CD14-positive monocyte (primary cell): ENCODE results near the gene EPHB4. TPM values are rescaled to one million over a fixed set of nuclear protein-coding genes. Genes with fewer than 3 reads are reported as not detected.
A peak's percentile ranks its signal among the peaks of the same experiment; 100 is the strongest.

Experiments
- DNase-seq, 3 donors: peaks; one replicate each; pipeline ENCODE4 v3.0.0-alpha.2; 2011 to 2022
- H2AFZ ChIP-seq: 2 replicates; pipeline ENCODE4 v1.6.0; 2012; ENCODE audit warnings: mild to moderate bottlenecking, low read depth, low read length, inconsistent platforms; ENCODE audit not compliant: insufficient read depth, poor library complexity, severe bottlenecking
- H3K27ac ChIP-seq, 2 donors: 1 replicate in 1 of 2; 2 replicates in 1 of 2; pipeline ENCODE4 v1.5.1; 2012 to 2013; ENCODE audit warnings: low read length in 2 of 2, control low read depth in 1 of 2, inconsistent platforms in 1 of 2, low read depth in 1 of 2, mild to moderate bottlenecking in 1 of 2
- H3K27me3 ChIP-seq, 2 donors: one replicate each; pipeline versions ENCODE4 v1.6.0 to v1.6.1; 2011 to 2013; ENCODE audit warnings: low read length in 2 of 2; ENCODE audit not compliant: control insufficient read depth in 2 of 2, insufficient read depth in 2 of 2
- H3K36me3 ChIP-seq, 2 donors: replicated peaks in 1 of 2; 1 replicate in 1 of 2; 2 replicates in 1 of 2; pipeline versions ENCODE4 v1.5.1 to v1.6.1; 2012 to 2013; ENCODE audit warnings: low read length in 2 of 2, control low read depth in 1 of 2, inconsistent platforms in 1 of 2, mild to moderate bottlenecking in 1 of 2; ENCODE audit not compliant: insufficient read depth in 2 of 2, control insufficient read depth in 1 of 2
- H3K4me1 ChIP-seq, 2 donors: 1 replicate in 1 of 2; 2 replicates in 1 of 2; pipeline versions ENCODE4 v1.5.1 to v1.6.1; 2012 to 2013; ENCODE audit warnings: low read length in 2 of 2, control low read depth in 1 of 2, inconsistent platforms in 1 of 2, mild to moderate bottlenecking in 1 of 2, moderate library complexity in 1 of 2; ENCODE audit not compliant: insufficient read depth in 2 of 2, control insufficient read depth in 1 of 2
- H3K4me2 ChIP-seq: replicated peaks from 2 replicates; pipeline ENCODE3; 2012; ENCODE audit warnings: low read length, moderate library complexity, mild to moderate bottlenecking; ENCODE audit not compliant: poor library complexity, severe bottlenecking; ENCODE audit errors: extremely low read depth
- H3K4me3 ChIP-seq, 3 experiments: fragments of 200-600 bp in 1 of 3; sonication (generic) in 1 of 3; replicated peaks in 1 of 3; 1 replicate in 2 of 3; 2 replicates in 1 of 3; pipeline ENCODE4 v1.5.1; 2011 to 2013; ENCODE audit warnings: low read length in 3 of 3, mild to moderate bottlenecking in 3 of 3, control low read depth in 2 of 3, low read depth in 2 of 3, inconsistent platforms in 1 of 3, moderate library complexity in 1 of 3
- H3K79me2 ChIP-seq: 2 replicates; pipeline ENCODE4 v1.6.0; 2012; ENCODE audit warnings: mild to moderate bottlenecking, control low read depth, inconsistent platforms, low read length, moderate library complexity; ENCODE audit not compliant: insufficient read depth
- H3K9ac ChIP-seq: 2 replicates; pipeline ENCODE4 v1.6.0; 2017; ENCODE audit warnings: low read length, mild to moderate bottlenecking; ENCODE audit not compliant: insufficient read depth, poor library complexity, severe bottlenecking
- H3K9me3 ChIP-seq, 2 donors: replicated peaks in 1 of 2; 1 replicate in 1 of 2; 2 replicates in 1 of 2; pipeline versions ENCODE4 v1.5.1 to v1.6.1; 2012 to 2013; ENCODE audit warnings: low read length in 2 of 2, control low read depth in 1 of 2; ENCODE audit not compliant: control insufficient read depth in 1 of 2, insufficient read depth in 1 of 2
- H4K20me1 ChIP-seq: 2 replicates; pipeline ENCODE4 v1.6.0; 2012; ENCODE audit warnings: mild to moderate bottlenecking, low read length, control low read depth, moderate library complexity; ENCODE audit not compliant: insufficient read depth
- H3K27ac Mint-ChIP-seq, 7 donors: one replicate each; pipeline ENCODE4 v1.8.0; 2020; ENCODE audit warnings: mild to moderate bottlenecking in 7 of 7, mixed read lengths in 7 of 7, moderate library complexity in 6 of 7, inconsistent platforms in 2 of 7
- H3K27me3 Mint-ChIP-seq, 3 donors: one replicate each; pipeline ENCODE4 v1.8.0; 2021 to 2022; ENCODE audit warnings: low read depth in 3 of 3, mild to moderate bottlenecking in 3 of 3, mixed read lengths in 3 of 3, moderate library complexity in 3 of 3, inconsistent platforms in 1 of 3
- H3K36me3 Mint-ChIP-seq, 2 donors: one replicate each; pipeline ENCODE4 v1.8.0; 2020; ENCODE audit warnings: mixed read lengths in 2 of 2, inconsistent platforms in 1 of 2, mild to moderate bottlenecking in 1 of 2
- H3K4me1 Mint-ChIP-seq: one replicate; pipeline ENCODE4 v1.8.0; 2020; ENCODE audit warnings: mild to moderate bottlenecking, mixed read lengths
- H3K4me3 Mint-ChIP-seq, 2 donors: one replicate each; pipeline ENCODE4 v1.8.0; 2020; ENCODE audit warnings: mild to moderate bottlenecking in 2 of 2, mixed read lengths in 2 of 2, moderate library complexity in 1 of 2
- H3K9me3 Mint-ChIP-seq, 7 donors: one replicate each; pipeline ENCODE4 v1.8.0; 2020 to 2022; ENCODE audit warnings: mixed read lengths in 7 of 7, mild to moderate bottlenecking in 6 of 7, moderate library complexity in 6 of 7, inconsistent platforms in 2 of 7
- WGBS: methylation state at CpG from one replicate; pipeline ENCODE4 v1.1.5; 2013; ENCODE audit warnings: missing lambda C conversion rate; ENCODE audit not compliant: insufficient coverage; 5-methylcytosine and 5-hydroxymethylcytosine counted together
- intact Hi-C, 2 donors: fragments of 100-400 bp; cut with micrococcal nuclease; formaldehyde crosslinking; loops; one replicate each; pipeline versions ENCODE4 v1.15.0 to v1.15.1; 2023
- polyA plus RNA-seq, 3 donors: library from polyadenylated mRNA; depleted of rRNA in 1 of 3; unstranded in 2 of 3; stranded (reverse) in 1 of 3; fragments of 300-500 nt in 2 of 3; fragments of >200 nt in 1 of 3; fragmentation: Illumina TruSeq in 2 of 3; gene quantifications; 1 replicate in 2 of 3; 2 replicates in 1 of 3; pipeline ENCODE4 v1.2.3, GENCODE V29; 2012 to 2021
- TF ChIP-seq, protein P1 (sequence below): fragments of 200-600 bp; IDR thresholded peaks from one replicate; pipeline ENCODE4 v1.8.0; 2022; ENCODE audit warnings: antibody characterized with exemption, mild to moderate bottlenecking

EPHB4 gene
- polyA plus RNA-seq, 3 donors: 5.0 to 6.5 (median 5.7) TPM

DNA sequence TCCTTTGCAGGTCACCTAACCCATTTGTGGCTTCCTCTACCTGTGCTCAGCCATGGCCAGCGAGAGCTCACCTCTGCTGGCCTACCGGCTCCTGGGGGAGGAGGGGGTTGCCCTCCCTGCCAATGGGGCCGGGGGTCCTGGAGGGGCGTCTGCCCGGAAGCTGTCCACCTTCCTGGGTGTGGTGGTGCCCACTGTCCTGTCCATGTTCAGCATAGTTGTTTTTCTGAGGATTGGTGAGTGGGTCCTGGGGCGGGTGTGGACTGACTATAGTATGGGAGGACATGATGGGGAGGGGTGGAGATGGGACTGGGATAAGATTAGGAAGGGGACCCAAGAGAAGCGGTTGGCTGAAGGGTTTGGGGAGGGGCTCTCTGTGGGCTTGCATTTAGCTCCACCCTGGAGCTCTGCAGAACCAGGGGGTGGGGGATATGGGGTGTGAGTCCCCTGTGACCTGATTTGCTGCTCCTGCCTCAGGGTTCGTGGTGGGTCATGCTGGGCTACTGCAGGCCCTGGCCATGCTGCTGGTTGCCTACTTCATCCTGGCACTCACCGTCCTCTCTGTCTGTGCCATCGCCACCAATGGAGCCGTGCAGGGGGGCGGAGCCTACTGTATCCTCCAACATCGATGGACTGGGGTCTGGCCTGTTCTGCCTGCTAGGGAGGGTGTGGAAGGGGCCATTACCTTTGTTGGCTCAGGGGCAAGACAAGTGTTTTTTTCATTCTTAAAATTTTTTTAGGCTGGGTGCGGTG is 27.0 kb upstream of the EPHB4 start:
- 97% methylated on average over 9 of the region's 14 CpGs for WGBS
- TF ChIP-seq, protein P1, sequence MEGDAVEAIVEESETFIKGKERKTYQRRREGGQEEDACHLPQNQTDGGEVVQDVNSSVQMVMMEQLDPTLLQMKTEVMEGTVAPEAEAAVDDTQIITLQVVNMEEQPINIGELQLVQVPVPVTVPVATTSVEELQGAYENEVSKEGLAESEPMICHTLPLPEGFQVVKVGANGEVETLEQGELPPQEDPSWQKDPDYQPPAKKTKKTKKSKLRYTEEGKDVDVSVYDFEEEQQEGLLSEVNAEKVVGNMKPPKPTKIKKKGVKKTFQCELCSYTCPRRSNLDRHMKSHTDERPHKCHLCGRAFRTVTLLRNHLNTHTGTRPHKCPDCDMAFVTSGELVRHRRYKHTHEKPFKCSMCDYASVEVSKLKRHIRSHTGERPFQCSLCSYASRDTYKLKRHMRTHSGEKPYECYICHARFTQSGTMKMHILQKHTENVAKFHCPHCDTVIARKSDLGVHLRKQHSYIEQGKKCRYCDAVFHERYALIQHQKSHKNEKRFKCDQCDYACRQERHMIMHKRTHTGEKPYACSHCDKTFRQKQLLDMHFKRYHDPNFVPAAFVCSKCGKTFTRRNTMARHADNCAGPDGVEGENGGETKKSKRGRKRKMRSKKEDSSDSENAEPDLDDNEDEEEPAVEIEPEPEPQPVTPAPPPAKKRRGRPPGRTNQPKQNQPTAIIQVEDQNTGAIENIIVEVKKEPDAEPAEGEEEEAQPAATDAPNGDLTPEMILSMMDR: no peak
- peak overlapping the region in 5 of 7 donors; percentile 46 to 94 (median 57) for H3K27ac Mint-ChIP-seq
- H3K27ac ChIP-seq: no peak overlapping the region
- H3K9ac ChIP-seq: no peak overlapping the region
- no peaks in the 10 kb centered on the region for H3K9me3 ChIP-seq
- H2AFZ ChIP-seq: no peak overlapping the region
- peaks cover 33 to 55% of the 10 kb centered on the region in 2 donors for H3K36me3 Mint-ChIP-seq
- peaks cover 0 to 2% of the 10 kb centered on the region in 2 donors for H3K27me3 ChIP-seq
- H3K4me1 Mint-ChIP-seq: peaks cover 40% of the 10 kb centered on the region
- H3K4me1 ChIP-seq: peaks cover 25 to 41% of the 10 kb centered on the region in 2 donors
- peaks cover 72% of the 10 kb centered on the region for H4K20me1 ChIP-seq
- no peaks in the 10 kb centered on the region for H3K9me3 Mint-ChIP-seq
- peak overlapping the region; percentile 89 for H3K4me2 ChIP-seq
- DNase-seq: no peak
- peak overlapping the region in 1 of 2 donors; percentile 96 for H3K4me3 Mint-ChIP-seq
- peak overlapping the region in 1 of 3 experiments; percentile 99 for H3K4me3 ChIP-seq
- intact Hi-C loops: loop anchor here (5.0 to 10.0 kb wide), 3 partner anchors 130 to 157 kb away; partner anchors contain the start of genes EPO (in 1 of the 2) and POP7 (in 1 of the 2)
- H3K27me3 Mint-ChIP-seq: no peaks in the 10 kb centered on the region
- peaks cover 38 to 49% of the 10 kb centered on the region in 2 donors for H3K36me3 ChIP-seq
- H3K79me2 ChIP-seq: peaks cover 74% of the 10 kb centered on the region

DNA sequence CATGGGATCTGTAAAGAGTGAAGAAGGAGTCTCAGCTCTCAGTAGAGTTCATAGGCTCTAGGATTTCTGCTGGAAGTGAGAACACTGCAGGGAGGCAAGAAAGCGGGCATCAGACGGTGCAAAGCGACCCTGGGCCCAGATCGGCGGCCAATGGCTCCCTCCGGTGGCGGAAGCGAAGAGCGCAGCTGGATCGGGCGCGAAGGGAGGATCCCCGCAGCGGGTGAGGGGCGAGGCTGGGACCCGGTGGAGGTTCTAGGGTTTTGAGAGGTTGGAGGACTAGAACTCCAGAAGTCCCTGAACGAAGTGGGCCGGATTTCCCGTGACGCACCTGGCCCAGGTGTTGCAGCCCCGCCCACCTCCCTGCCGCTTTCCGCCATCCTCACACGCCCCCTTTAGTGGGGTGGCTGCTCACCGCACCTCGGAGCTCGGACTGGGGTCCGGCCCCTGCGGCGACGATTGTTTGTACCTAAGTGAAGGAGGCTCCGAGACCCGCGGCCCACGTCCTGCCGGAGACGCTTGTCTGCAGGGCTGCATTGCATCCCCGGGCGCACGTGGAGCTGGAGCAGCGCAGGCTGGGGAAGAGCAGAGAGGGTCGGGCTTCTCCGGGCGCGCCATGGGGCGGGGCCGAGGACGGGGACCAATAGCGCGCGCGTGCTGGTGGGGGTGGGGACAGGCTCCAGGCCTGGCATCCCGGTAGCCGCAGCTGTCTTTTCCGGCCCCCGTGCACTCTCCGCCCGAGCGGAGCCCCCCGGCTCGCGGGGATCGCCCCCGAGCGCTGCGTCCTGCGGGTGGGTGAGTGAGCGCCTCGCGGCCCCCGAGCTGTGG is 24.9 kb upstream of the EPHB4 start, which contains the start of gene SLC12A9:
TSS of gene SLC12A9 (plus strand) at position 666 of the 825 bp plus-strand sequence. CDS start 1,485 bp downstream, outside the sequence.
- Histone ChIP-seq H3K27me3 (peaks cover 0 to 2% of the 10 kb centered on the region in 2 donors), H3K4me2 (peak within 1 kb of the TSS; percentile 89), H4K20me1 (peaks cover 51% of the 10 kb centered on the region), H3K79me2 (peaks cover 53% of the 10 kb centered on the region), H3K4me3 (peak within 1 kb of the TSS; percentile 53 to 99 (median 69)), H2AFZ (peak within 1 kb of the TSS; percentile 78), H3K36me3 (peaks cover 21 to 31% of the 10 kb centered on the region in 2 donors), H3K9me3 (no peaks in the 10 kb centered on the region), H3K27ac (peak within 1 kb of the TSS; percentile 48 to 84), H3K9ac (peak within 1 kb of the TSS; percentile 70), H3K4me1 (peaks cover 25 to 41% of the 10 kb centered on the region in 2 donors)
- no peaks in the 10 kb centered on the region for H3K9me3 Mint-ChIP-seq
- H3K36me3 Mint-ChIP-seq: peaks cover 21 to 35% of the 10 kb centered on the region in 2 donors
- peaks cover 38% of the 10 kb centered on the region for H3K4me1 Mint-ChIP-seq
- peaks cover 0 to 3% (median 0%) of the 10 kb centered on the region in 3 donors for H3K27me3 Mint-ChIP-seq
- H3K27ac Mint-ChIP-seq: peak within 1 kb of the TSS; percentile 85 to 94 (median 92)
- WGBS: under 1% methylated on average over 57 of the region's 71 CpGs
- H3K4me3 Mint-ChIP-seq: peak within 1 kb of the TSS; percentile 94 to 96
- TF ChIP-seq, protein P1: peak; percentile 96
- peak; percentile 58 to 79 (median 64) for DNase-seq
- intact Hi-C loops: loop anchor here (2.0 to 10.0 kb wide), 4 partner anchors 53 to 155 kb away; partner anchors contain the start of genes EPO (in 1 of the 2) and POP7 (in 1 of the 2)
